ENCODE data around the gene NEK5.

Gene NEK5

GRCh38 chr13:52128714-52129700 is at the start of gene NEK5:
Gene NEK5, minus strand, starts transcription at chr13:52129073. Its CDS starts 1,591 bp downstream, at chr13:52127482.
- peak; percentile 75 for TF ChIP-seq CTCF (IDR thresholded peaks at IDR 0.05)

GRCh38 chr13:52177276-52177675 is 48.4 kb upstream of the NEK5 start:
- no peak for TF ChIP-seq CTCF (IDR thresholded peaks at IDR 0.05)

GRCh38 chr13:52173373-52173772 is 44.5 kb upstream of the NEK5 start:
- no peak for TF ChIP-seq CTCF (IDR thresholded peaks at IDR 0.05)

- no peak for TF ChIP-seq CTCF (IDR thresholded peaks at IDR 0.05)
These were observed 41.0 kb upstream of the NEK5 start for GRCh38 chr13:52169839-52170238.

- TF ChIP-seq CTCF (IDR thresholded peaks at IDR 0.05) = no peak
These were observed 36.5 kb upstream of the NEK5 start for GRCh38 chr13:52165411-52165810.

GRCh38 chr13:52164989-52165388 is 36.1 kb upstream of the NEK5 start:
- TF ChIP-seq CTCF (IDR thresholded peaks at IDR 0.05) = no peak

GRCh38 chr13:52162279-52163101 is 33.6 kb upstream of the NEK5 start:
- TF ChIP-seq CTCF (IDR thresholded peaks at IDR 0.05) = no peak
